CD14-positive monocyte (primary cell): ENCODE results near the gene CROCC. TPM values are rescaled to one million over a fixed set of nuclear protein-coding genes. Genes with fewer than 3 reads are reported as not detected.
A peak's percentile ranks its signal among the peaks of the same experiment; 100 is the strongest.
"Not testable (repeated sequence)": the region's sequence is repeated elsewhere in the genome, so short reads cannot be mapped to it uniquely, and the experiment has no call there.

Source experiments
- DNase-seq, 3 donors: peaks; one replicate each; pipeline ENCODE4 v3.0.0-alpha.2; 2011 to 2022
- H2AFZ ChIP-seq: 2 replicates; pipeline ENCODE4 v1.6.0; 2012; ENCODE audit warnings: mild to moderate bottlenecking, low read depth, low read length, inconsistent platforms; ENCODE audit not compliant: insufficient read depth, poor library complexity, severe bottlenecking
- H3K27ac ChIP-seq, 2 donors: 1 replicate in 1 of 2; 2 replicates in 1 of 2; pipeline ENCODE4 v1.5.1; 2012 to 2013; ENCODE audit warnings: low read length in 2 of 2, control low read depth in 1 of 2, inconsistent platforms in 1 of 2, low read depth in 1 of 2, mild to moderate bottlenecking in 1 of 2
- H3K27me3 ChIP-seq, 2 donors: one replicate each; pipeline versions ENCODE4 v1.6.0 to v1.6.1; 2011 to 2013; ENCODE audit warnings: low read length in 2 of 2; ENCODE audit not compliant: control insufficient read depth in 2 of 2, insufficient read depth in 2 of 2
- H3K36me3 ChIP-seq, 2 donors: replicated peaks in 1 of 2; 1 replicate in 1 of 2; 2 replicates in 1 of 2; pipeline versions ENCODE4 v1.5.1 to v1.6.1; 2012 to 2013; ENCODE audit warnings: low read length in 2 of 2, control low read depth in 1 of 2, inconsistent platforms in 1 of 2, mild to moderate bottlenecking in 1 of 2; ENCODE audit not compliant: insufficient read depth in 2 of 2, control insufficient read depth in 1 of 2
- H3K4me1 ChIP-seq, 2 donors: 1 replicate in 1 of 2; 2 replicates in 1 of 2; pipeline versions ENCODE4 v1.5.1 to v1.6.1; 2012 to 2013; ENCODE audit warnings: low read length in 2 of 2, control low read depth in 1 of 2, inconsistent platforms in 1 of 2, mild to moderate bottlenecking in 1 of 2, moderate library complexity in 1 of 2; ENCODE audit not compliant: insufficient read depth in 2 of 2, control insufficient read depth in 1 of 2
- H3K4me2 ChIP-seq: replicated peaks from 2 replicates; pipeline ENCODE3; 2012; ENCODE audit warnings: low read length, moderate library complexity, mild to moderate bottlenecking; ENCODE audit not compliant: poor library complexity, severe bottlenecking; ENCODE audit errors: extremely low read depth
- H3K4me3 ChIP-seq, 3 experiments: fragments of 200-600 bp in 1 of 3; sonication (generic) in 1 of 3; replicated peaks in 1 of 3; 1 replicate in 2 of 3; 2 replicates in 1 of 3; pipeline ENCODE4 v1.5.1; 2011 to 2013; ENCODE audit warnings: low read length in 3 of 3, mild to moderate bottlenecking in 3 of 3, control low read depth in 2 of 3, low read depth in 2 of 3, inconsistent platforms in 1 of 3, moderate library complexity in 1 of 3
- H3K79me2 ChIP-seq: 2 replicates; pipeline ENCODE4 v1.6.0; 2012; ENCODE audit warnings: mild to moderate bottlenecking, control low read depth, inconsistent platforms, low read length, moderate library complexity; ENCODE audit not compliant: insufficient read depth
- H3K9ac ChIP-seq: 2 replicates; pipeline ENCODE4 v1.6.0; 2017; ENCODE audit warnings: low read length, mild to moderate bottlenecking; ENCODE audit not compliant: insufficient read depth, poor library complexity, severe bottlenecking
- H3K9me3 ChIP-seq, 2 donors: replicated peaks in 1 of 2; 1 replicate in 1 of 2; 2 replicates in 1 of 2; pipeline versions ENCODE4 v1.5.1 to v1.6.1; 2012 to 2013; ENCODE audit warnings: low read length in 2 of 2, control low read depth in 1 of 2; ENCODE audit not compliant: control insufficient read depth in 1 of 2, insufficient read depth in 1 of 2
- H4K20me1 ChIP-seq: 2 replicates; pipeline ENCODE4 v1.6.0; 2012; ENCODE audit warnings: mild to moderate bottlenecking, low read length, control low read depth, moderate library complexity; ENCODE audit not compliant: insufficient read depth
- H3K27ac Mint-ChIP-seq, 7 donors: one replicate each; pipeline ENCODE4 v1.8.0; 2020; ENCODE audit warnings: mild to moderate bottlenecking in 7 of 7, mixed read lengths in 7 of 7, moderate library complexity in 6 of 7, inconsistent platforms in 2 of 7
- H3K27me3 Mint-ChIP-seq, 3 donors: one replicate each; pipeline ENCODE4 v1.8.0; 2021 to 2022; ENCODE audit warnings: low read depth in 3 of 3, mild to moderate bottlenecking in 3 of 3, mixed read lengths in 3 of 3, moderate library complexity in 3 of 3, inconsistent platforms in 1 of 3
- H3K36me3 Mint-ChIP-seq, 2 donors: one replicate each; pipeline ENCODE4 v1.8.0; 2020; ENCODE audit warnings: mixed read lengths in 2 of 2, inconsistent platforms in 1 of 2, mild to moderate bottlenecking in 1 of 2
- H3K4me1 Mint-ChIP-seq: one replicate; pipeline ENCODE4 v1.8.0; 2020; ENCODE audit warnings: mild to moderate bottlenecking, mixed read lengths
- H3K4me3 Mint-ChIP-seq, 2 donors: one replicate each; pipeline ENCODE4 v1.8.0; 2020; ENCODE audit warnings: mild to moderate bottlenecking in 2 of 2, mixed read lengths in 2 of 2, moderate library complexity in 1 of 2
- H3K9me3 Mint-ChIP-seq, 7 donors: one replicate each; pipeline ENCODE4 v1.8.0; 2020 to 2022; ENCODE audit warnings: mixed read lengths in 7 of 7, mild to moderate bottlenecking in 6 of 7, moderate library complexity in 6 of 7, inconsistent platforms in 2 of 7
- CTCF ChIP-seq: fragments of 200-600 bp; IDR thresholded peaks from one replicate; pipeline ENCODE4 v1.8.0; 2022; ENCODE audit warnings: antibody characterized with exemption, mild to moderate bottlenecking
- WGBS: methylation state at CpG from one replicate; pipeline ENCODE4 v1.1.5; 2013; ENCODE audit warnings: missing lambda C conversion rate; ENCODE audit not compliant: insufficient coverage; 5-methylcytosine and 5-hydroxymethylcytosine counted together
- intact Hi-C, 2 donors: fragments of 100-400 bp; cut with micrococcal nuclease; formaldehyde crosslinking; loops; one replicate each; pipeline versions ENCODE4 v1.15.0 to v1.15.1; 2023
- polyA plus RNA-seq, 3 donors: library from polyadenylated mRNA; depleted of rRNA in 1 of 3; unstranded in 2 of 3; stranded (reverse) in 1 of 3; fragments of 300-500 nt in 2 of 3; fragments of >200 nt in 1 of 3; fragmentation: Illumina TruSeq in 2 of 3; gene quantifications; 1 replicate in 2 of 3; 2 replicates in 1 of 3; pipeline ENCODE4 v1.2.3, GENCODE V29; 2012 to 2021

Gene CROCC
- polyA plus RNA-seq, 3 donors, result 0.21 to 46.1 (median 0.69) TPM

GRCh38 chr1:16898298-16898697, 23.4 kb upstream of the CROCC start:
- H3K9ac ChIP-seq, intact Hi-C loops, H3K4me3 Mint-ChIP-seq, H3K36me3 Mint-ChIP-seq, H3K27ac Mint-ChIP-seq, H3K4me3 ChIP-seq, H3K4me2 ChIP-seq, H3K9me3 Mint-ChIP-seq, H3K27me3 Mint-ChIP-seq, H2AFZ ChIP-seq, H4K20me1 ChIP-seq, H3K36me3 ChIP-seq, H3K27me3 ChIP-seq, H3K27ac ChIP-seq, H3K9me3 ChIP-seq, H3K79me2 ChIP-seq, DNase-seq: not testable (repeated sequence)
- peaks cover 31% of the 10 kb centered on the region for H3K4me1 Mint-ChIP-seq
- peaks cover 17 to 24% of the 10 kb centered on the region in 2 donors for H3K4me1 ChIP-seq

GRCh38 chr1:16899020-16899419, 22.7 kb upstream of the CROCC start:
- H2AFZ ChIP-seq, H4K20me1 ChIP-seq, H3K4me3 ChIP-seq, DNase-seq, H3K36me3 ChIP-seq, H3K9ac ChIP-seq, H3K9me3 ChIP-seq, intact Hi-C loops, H3K27me3 Mint-ChIP-seq, H3K36me3 Mint-ChIP-seq, H3K27me3 ChIP-seq, H3K27ac ChIP-seq, H3K79me2 ChIP-seq, H3K4me2 ChIP-seq, H3K4me3 Mint-ChIP-seq, H3K27ac Mint-ChIP-seq, H3K9me3 Mint-ChIP-seq: not testable (repeated sequence)
- 86% methylated on average over 2 of the region's 2 CpGs for WGBS
- H3K4me1 ChIP-seq, result peaks cover 20 to 31% of the 10 kb centered on the region in 2 donors
- H3K4me1 Mint-ChIP-seq, result peaks cover 38% of the 10 kb centered on the region

DNA sequence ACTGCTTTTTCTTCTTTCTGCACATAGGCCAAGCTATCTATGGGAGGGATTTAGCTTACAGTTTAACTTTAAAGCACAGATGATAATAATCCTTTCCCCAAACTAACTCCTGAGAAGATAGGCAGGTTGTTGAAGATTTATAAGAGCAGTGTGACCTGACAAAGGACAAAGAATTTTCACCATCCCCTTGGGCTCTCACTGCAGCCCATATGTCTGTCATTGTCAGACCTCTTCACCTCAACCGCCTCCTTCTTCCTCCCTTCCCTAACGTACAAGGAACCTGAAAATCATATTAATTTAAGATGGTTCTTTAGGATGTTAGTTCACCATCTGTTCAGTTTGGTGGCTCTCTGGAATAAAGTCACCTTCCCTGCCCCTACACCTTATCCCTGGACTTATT, 21.0 kb upstream of the CROCC start:
- DNase-seq, result no peak
- intact Hi-C loops, result loop anchor here in 1 of 2 donors (10.0 kb wide), 1 partner anchor 256 kb away; no protein-coding TSS in a partner anchor
- WGBS, result no CpG with 5 or more reads among the region's 2 CpGs
- Mint-ChIP-seq H3K4me3 (peak overlapping the region in 1 of 2 donors; percentile 57), H3K27me3 (peaks cover 0 to 2% (median 0%) of the 10 kb centered on the region in 3 donors), H3K4me1 (peaks cover 34% of the 10 kb centered on the region), H3K9me3 (peaks cover 0 to 3% (median 0%) of the 10 kb centered on the region in 7 donors), H3K27ac (no peak overlapping the region), H3K36me3 (no peaks in the 10 kb centered on the region)
- H3K27ac ChIP-seq, result no peak overlapping the region
- no peaks in the 10 kb centered on the region for H3K36me3 ChIP-seq
- no peak overlapping the region for H3K9ac ChIP-seq
- peak; percentile 36 for TF ChIP-seq CTCF
- H3K27me3 ChIP-seq, result no peaks in the 10 kb centered on the region
- H4K20me1 ChIP-seq, result no peaks in the 10 kb centered on the region
- H2AFZ ChIP-seq, result no peak overlapping the region
- peaks cover 24 to 38% of the 10 kb centered on the region in 2 donors for H3K4me1 ChIP-seq
- no peak overlapping the region for H3K4me2 ChIP-seq
- H3K9me3 ChIP-seq, result no peaks in the 10 kb centered on the region
- no peak overlapping the region for H3K4me3 ChIP-seq
- no peaks in the 10 kb centered on the region for H3K79me2 ChIP-seq

DNA sequence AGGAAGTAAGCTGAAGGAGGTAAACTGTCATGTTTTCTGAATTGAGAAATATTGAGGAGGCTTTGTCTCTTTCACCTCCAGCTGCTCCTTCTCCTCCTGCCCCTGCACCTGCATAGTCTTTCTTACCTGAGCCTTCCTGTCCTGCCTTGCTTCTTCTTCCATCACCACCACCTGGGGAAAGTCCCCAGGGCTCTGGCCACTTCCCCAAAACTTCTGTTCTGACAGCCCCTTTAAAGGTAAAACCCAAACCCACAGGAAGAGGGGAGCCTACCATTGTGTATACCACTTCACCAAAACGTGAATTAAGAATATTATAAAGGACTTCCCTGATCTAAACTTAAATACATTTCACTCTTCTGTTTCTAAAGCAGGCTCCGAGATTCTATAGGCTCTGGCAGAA, 20.4 kb upstream of the CROCC start:
- not testable (repeated sequence) for H3K9ac ChIP-seq, H3K27me3 ChIP-seq, DNase-seq, H3K4me3 ChIP-seq, H3K36me3 Mint-ChIP-seq, H3K27ac ChIP-seq, H3K9me3 Mint-ChIP-seq, H3K9me3 ChIP-seq, H3K4me3 Mint-ChIP-seq, H3K27me3 Mint-ChIP-seq, H4K20me1 ChIP-seq, H2AFZ ChIP-seq, H3K79me2 ChIP-seq, H3K36me3 ChIP-seq, H3K4me2 ChIP-seq
- peaks cover 29 to 41% of the 10 kb centered on the region in 2 donors for H3K4me1 ChIP-seq
- WGBS, result no CpG with 5 or more reads among the region's 2 CpGs
- Mint-ChIP-seq H3K4me1 (peaks cover 33% of the 10 kb centered on the region), H3K27ac (peak overlapping the region in 1 of 7 donors; percentile 4)
- intact Hi-C loops, result loop anchor here in 1 of 2 donors (10.0 kb wide), 1 partner anchor 257 kb away; no protein-coding TSS in a partner anchor
